HG03066 (cell line): ENCODE results near the gene DLG1.
"Not testable (repeated sequence)": the region's sequence is repeated elsewhere in the genome, so short reads cannot be mapped to it uniquely, and the experiment has no call there.

Experiments
- ATAC-seq: cut with Tn5 transposase; IDR thresholded peaks from one replicate; pipeline ENCODE4 v1.9.1; 2021; ENCODE audit warnings: low read depth; ENCODE audit not compliant: unreplicated experiment

DLG1 gene

DNA sequence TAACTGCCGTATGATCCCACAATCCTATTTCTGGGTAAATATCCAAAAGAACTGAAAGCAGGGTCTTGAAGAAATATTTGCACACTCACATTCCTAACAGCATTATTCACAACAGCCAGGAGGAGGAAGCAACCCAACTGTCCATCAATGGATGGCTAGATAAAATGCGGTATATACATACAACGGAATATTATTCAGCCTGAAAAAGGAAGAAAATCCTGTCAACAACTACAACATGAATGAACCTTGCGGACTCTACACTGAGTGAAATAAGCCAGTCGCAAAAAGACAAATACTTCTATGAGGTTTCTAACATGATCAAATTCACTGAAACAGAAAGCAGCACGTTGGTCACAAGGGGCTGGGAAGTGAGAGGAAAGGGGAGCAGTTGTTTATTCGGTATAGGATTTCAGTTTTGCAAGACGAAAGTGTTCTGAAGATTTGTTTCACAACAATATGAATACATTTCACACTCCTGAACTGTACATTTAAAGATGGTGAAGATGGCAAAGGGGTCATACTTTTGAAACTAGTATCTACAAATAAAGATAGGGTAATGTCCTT lies 6.2 kb downstream of the DLG1 start:
- no peak for ATAC-seq

GRCh38 chr3:197289726-197290125 lies 8.7 kb downstream of the DLG1 start:
- no peak for ATAC-seq

DNA sequence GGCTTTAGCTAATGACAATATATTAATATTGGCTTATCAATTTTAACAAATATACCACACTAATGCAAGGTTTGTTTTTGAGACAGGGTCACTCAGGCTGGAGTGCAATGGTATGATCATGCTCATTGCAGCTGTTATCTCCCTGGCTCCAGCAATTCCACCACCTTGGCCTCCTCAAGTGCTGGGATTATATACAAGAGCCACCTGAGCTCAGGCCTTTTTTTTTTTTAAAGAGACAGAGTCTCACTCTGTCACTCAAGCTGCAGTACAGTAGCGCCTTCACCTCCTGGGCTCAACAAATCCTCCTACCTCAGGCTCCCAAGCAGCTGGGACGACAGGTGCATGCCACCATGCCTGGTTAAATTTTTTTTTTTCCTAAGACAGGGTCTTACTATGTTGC lies 11.7 kb downstream of the DLG1 start:
- no peak for ATAC-seq

DNA sequence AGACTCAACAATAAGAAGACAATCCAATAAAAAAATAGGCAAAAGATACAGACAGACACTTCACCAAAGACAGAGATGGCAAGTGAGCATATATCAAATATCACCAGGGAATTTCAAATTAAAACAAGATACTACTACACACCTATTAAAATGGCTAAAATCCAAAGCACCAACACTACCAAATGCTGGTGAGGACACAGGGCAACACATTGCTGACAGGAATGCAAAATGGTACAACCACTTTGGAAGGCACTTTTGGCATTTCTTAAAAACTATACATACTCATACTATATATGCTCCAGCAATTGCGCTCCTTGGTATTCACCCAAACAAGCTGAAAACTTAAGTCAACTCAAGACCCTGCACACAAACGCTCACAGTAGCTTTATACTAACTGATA lies 12.9 kb downstream of the DLG1 start:
- ATAC-seq = no peak

GRCh38 chr3:197283045-197283444 lies 15.4 kb downstream of the DLG1 start:
- no peak for ATAC-seq

- no peak for ATAC-seq
Observed at GRCh38 chr3:197281849-197282248, 16.6 kb downstream of the DLG1 start.

- no peak for ATAC-seq
Observed at GRCh38 chr3:197280156-197280555, 18.3 kb downstream of the DLG1 start.

DNA sequence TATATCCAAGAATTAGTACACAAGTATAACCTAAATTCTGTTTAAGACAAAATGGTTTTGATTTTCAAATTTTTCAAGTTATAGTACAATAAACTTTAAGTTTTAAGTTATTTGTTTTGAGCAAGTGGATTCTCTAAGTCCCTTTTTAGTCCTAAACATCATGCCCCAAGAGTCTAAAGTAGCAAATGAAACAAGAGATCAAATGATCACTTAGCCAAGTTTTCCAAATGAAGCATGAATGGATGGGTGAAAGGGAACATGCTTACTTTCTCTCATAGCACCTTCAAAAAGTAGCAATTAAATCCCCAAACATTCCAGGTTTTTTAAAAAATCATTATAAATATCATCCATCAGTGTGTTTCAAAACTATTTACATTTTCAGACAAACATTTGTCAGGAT lies 19.5 kb downstream of the DLG1 start:
- no peak for ATAC-seq

- not testable (repeated sequence) for ATAC-seq
Observed at GRCh38 chr3:197276808-197277207, 21.6 kb downstream of the DLG1 start.

- ATAC-seq = no peak
Observed at GRCh38 chr3:197270558-197271317, 27.7 kb downstream of the DLG1 start.

GRCh38 chr3:197269024-197269423 lies 29.4 kb downstream of the DLG1 start:
- ATAC-seq = no peak

DNA sequence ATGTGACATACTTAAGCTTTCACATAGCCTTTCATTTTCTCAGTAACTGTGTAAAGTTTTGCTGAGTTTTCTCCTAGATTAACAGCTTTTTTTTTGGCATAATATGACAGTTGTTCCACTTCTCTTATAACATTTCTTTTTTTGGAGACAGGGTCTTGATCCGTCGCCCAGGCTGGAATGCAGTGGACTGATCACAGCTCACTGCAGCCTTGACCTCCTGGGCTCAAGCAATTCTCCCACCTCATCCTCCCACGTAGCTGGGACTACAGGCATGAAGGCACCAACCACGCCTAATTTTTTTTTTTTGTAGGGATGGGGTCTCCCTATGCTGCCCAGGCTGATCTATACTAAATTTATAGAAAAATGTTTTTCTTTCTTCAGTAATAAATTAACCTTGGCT lies 30.1 kb downstream of the DLG1 start:
- ATAC-seq = no peak

- no peak for ATAC-seq
Observed at GRCh38 chr3:197266331-197266730, 32.1 kb downstream of the DLG1 start.

- ATAC-seq = no peak
Observed at GRCh38 chr3:197262709-197263108, 35.7 kb downstream of the DLG1 start.

- no peak for ATAC-seq
Observed at GRCh38 chr3:197261164-197261509, 37.3 kb downstream of the DLG1 start.

DNA sequence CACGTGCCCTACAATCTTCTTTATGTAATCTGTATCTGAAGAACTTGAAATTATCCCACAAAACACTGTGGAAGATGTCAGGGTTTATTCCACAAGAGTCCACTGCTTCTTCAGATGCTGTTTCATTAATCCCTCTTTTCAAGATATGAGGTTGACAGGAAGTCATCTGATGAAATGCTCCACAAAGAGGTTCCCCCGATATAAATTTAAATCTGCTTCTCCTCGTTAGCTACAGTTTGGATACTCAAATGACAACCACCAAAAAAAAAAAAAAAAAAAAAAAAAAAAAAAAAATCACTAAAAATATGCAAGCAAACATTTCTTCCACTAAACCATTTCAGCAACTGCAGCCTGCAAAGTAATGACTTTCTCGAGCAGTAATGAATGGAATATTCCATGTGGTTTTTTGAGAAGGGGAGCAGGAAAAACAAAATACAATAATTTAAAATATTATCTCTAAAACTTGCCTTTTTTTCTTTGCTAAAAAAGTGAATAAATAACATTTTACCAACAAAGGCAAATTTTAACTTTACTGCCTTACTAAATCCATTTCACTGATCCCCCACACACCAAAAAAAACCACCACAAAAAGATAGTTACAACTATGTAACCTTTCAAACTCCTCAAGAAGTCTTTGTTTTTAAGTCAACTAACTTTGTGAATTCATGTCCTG lies 37.8 kb downstream of the DLG1 start:
- ATAC-seq = no peak

GRCh38 chr3:197259096-197259495 lies 39.3 kb downstream of the DLG1 start:
- ATAC-seq = no peak

- no peak for ATAC-seq
Observed at GRCh38 chr3:197258168-197258755, 40.1 kb downstream of the DLG1 start.

DNA sequence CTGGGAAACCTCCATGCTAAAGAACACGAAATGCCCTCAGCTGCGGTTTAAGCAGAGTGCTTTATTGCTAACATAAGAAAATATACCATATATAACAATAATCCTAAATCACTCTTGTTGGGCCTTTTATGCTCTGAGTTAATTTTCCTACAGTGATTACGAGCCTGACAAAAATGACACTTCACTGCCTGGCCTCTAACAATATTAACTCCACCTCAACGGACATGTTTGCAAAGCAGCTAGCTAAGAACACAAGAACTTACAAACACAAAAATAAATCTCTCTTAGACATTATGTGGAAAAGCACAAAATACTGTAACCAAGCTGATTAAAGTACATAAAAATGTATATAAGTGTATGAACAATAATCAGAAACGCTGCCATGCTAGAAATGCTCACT lies 40.7 kb downstream of the DLG1 start:
- ATAC-seq = no peak

DNA sequence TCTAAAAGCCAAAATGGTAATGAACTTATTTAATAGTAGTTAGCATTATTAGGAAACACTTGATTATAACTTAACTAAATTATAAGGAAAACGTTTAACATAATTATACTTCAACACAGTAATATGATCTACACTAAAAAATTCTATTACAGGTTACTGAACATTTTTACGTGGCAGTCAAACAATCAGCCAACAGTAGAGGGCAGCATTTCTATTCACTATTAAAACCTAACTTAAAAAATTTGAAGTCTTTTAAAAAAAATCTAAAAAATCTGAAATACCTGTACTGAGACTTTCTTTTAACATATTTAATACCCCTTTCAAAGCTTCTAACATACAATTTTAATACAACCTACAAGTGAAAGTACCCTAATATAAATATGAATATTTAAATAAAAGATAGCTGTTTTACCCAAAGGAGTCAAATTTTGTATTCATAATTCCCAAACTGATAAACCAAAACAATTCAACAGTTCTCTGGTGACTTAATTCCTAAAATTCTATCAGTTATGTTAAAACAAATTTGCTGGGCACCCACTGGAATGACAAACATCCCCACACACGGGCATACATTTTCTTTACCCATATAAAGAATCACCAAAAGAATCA lies 41.5 kb downstream of the DLG1 start:
- ATAC-seq = no peak

GRCh38 chr3:197256104-197256503 lies 42.3 kb downstream of the DLG1 start:
- ATAC-seq = no peak
